WTC11 (cell line): Measurements from ENCODE around the gene FFAR2. TPM values are rescaled to one million over a fixed set of nuclear protein-coding genes. Genes with fewer than 3 reads are reported as not detected.

Source experiments
- ATAC-seq: fragments of 200-7000 bp; cut with Tn5 transposase; 2 replicates; pipeline ENCODE4 v1.10.0; 2021; ENCODE audit warnings: mild to moderate bottlenecking, moderate library complexity
- CTCF ChIA-PET: fragments of 300-600 bp; sonication (Branson Sonifier 250); formaldehyde crosslinking; loops from one replicate; lab custom pipeline; 2021; ENCODE audit warnings: antibody characterized with exemption; lab: Charles Lee
- POLR2A ChIA-PET: fragments of 350-600 bp; sonication (Branson Sonifier 250); formaldehyde crosslinking; loops from one replicate; lab custom pipeline; 2021; ENCODE audit warnings: antibody characterized with exemption; lab: Charles Lee
- DNase-seq: peaks from one replicate; pipeline ENCODE4 v3.0.0; 2021; ENCODE audit warnings: low spot score
- H3K27ac Mint-ChIP-seq: 2 replicates; pipeline ENCODE4 v1.8.0; 2021; ENCODE audit warnings: mixed read lengths
- H3K27me3 Mint-ChIP-seq: 2 replicates; pipeline ENCODE4 v1.8.0; 2021; ENCODE audit warnings: low read depth, mild to moderate bottlenecking, moderate library complexity, mixed read lengths
- H3K36me3 Mint-ChIP-seq: 2 replicates; pipeline ENCODE4 v1.8.0; 2021; ENCODE audit warnings: mixed read lengths
- H3K4me1 Mint-ChIP-seq: 2 replicates; pipeline ENCODE4 v1.8.0; 2022; ENCODE audit warnings: mixed read lengths
- H3K4me3 Mint-ChIP-seq: 2 replicates; pipeline ENCODE4 v1.8.0; 2021; ENCODE audit warnings: mild to moderate bottlenecking, moderate library complexity, mixed read lengths
- H3K9me3 Mint-ChIP-seq: 2 replicates; pipeline ENCODE4 v1.8.0; 2021; ENCODE audit warnings: mixed read lengths
- AFF4 ChIP-seq: sonication (generic); formaldehyde crosslinking; IDR thresholded peaks from 2 replicates; pipeline ENCODE4 v1.8.1; 2023; ENCODE audit warnings: mild to moderate bottlenecking, missing genetic modification reagents, borderline replicate concordance
- CBFB ChIP-seq: sonication (generic); formaldehyde crosslinking; IDR thresholded peaks from 2 replicates; pipeline ENCODE4 v1.8.1; 2022; ENCODE audit warnings: mild to moderate bottlenecking, low read depth, missing genetic modification reagents
- CDX4 ChIP-seq: fragments of 250-450 bp; sonication (Bioruptor Pico); IDR thresholded peaks from 2 replicates; pipeline ENCODE4 v1.9.0; 2021; ENCODE audit warnings: moderate library complexity, mild to moderate bottlenecking, inconsistent platforms, borderline replicate concordance
- E2F4 ChIP-seq: sonication (generic); formaldehyde crosslinking; IDR thresholded peaks from 2 replicates; pipeline ENCODE4 v1.8.1; 2022; ENCODE audit warnings: low read depth, mild to moderate bottlenecking, moderate library complexity, missing genetic modification reagents, borderline replicate concordance
- EMX1 ChIP-seq: fragments of 250-450 bp; sonication (Bioruptor Pico); IDR thresholded peaks from 2 replicates; pipeline ENCODE4 v1.8.0; 2021; ENCODE audit warnings: mild to moderate bottlenecking
- FOXJ3 ChIP-seq: sonication (generic); formaldehyde crosslinking; IDR thresholded peaks from 2 replicates; pipeline ENCODE4 v1.9.0; 2021; ENCODE audit warnings: missing genetic modification reagents, mild to moderate bottlenecking, borderline replicate concordance
- FOXK1 ChIP-seq: sonication (generic); formaldehyde crosslinking; IDR thresholded peaks from 2 replicates; pipeline ENCODE4 v1.8.0; 2022; ENCODE audit warnings: mild to moderate bottlenecking, moderate library complexity, missing genetic modification reagents
- FOXP1 ChIP-seq: sonication (generic); formaldehyde crosslinking; IDR thresholded peaks from 2 replicates; pipeline ENCODE4 v1.8.0; 2022; ENCODE audit warnings: missing genetic modification reagents, mild to moderate bottlenecking, moderate library complexity, borderline replicate concordance
- GABPB1 ChIP-seq: sonication (generic); formaldehyde crosslinking; IDR thresholded peaks from 2 replicates; pipeline ENCODE4 v1.8.1; 2023; ENCODE audit warnings: mild to moderate bottlenecking, missing genetic modification reagents
- IRF1 ChIP-seq: sonication (generic); formaldehyde crosslinking; IDR thresholded peaks from 2 replicates; pipeline ENCODE4 v1.8.0; 2023; ENCODE audit warnings: missing genetic modification reagents
- IRF2 ChIP-seq: sonication (generic); formaldehyde crosslinking; IDR thresholded peaks from 2 replicates; pipeline ENCODE4 v1.8.0; 2022; ENCODE audit warnings: low read depth, missing genetic modification reagents, borderline replicate concordance
- JAZF1 ChIP-seq: fragments of 250-450 bp; sonication (Bioruptor Pico); IDR thresholded peaks from 2 replicates; pipeline ENCODE4 v1.9.0; 2021; ENCODE audit warnings: moderate library complexity, mild to moderate bottlenecking, inconsistent platforms
- KAT7 ChIP-seq: sonication (generic); formaldehyde crosslinking; IDR thresholded peaks from 2 replicates; pipeline ENCODE4 v1.8.1; 2023; ENCODE audit warnings: missing genetic modification reagents, mild to moderate bottlenecking, borderline replicate concordance
- NFATC4 ChIP-seq: fragments of 250-450 bp; sonication (Bioruptor Pico); IDR thresholded peaks from 2 replicates; pipeline ENCODE4 v1.9.0; 2021; ENCODE audit warnings: mild to moderate bottlenecking
- NFE2L1 ChIP-seq: sonication (generic); formaldehyde crosslinking; IDR thresholded peaks from 2 replicates; pipeline ENCODE4 v1.8.1; 2023; ENCODE audit warnings: missing genetic modification reagents
- NFYB ChIP-seq: sonication (generic); formaldehyde crosslinking; conservative IDR thresholded peaks from 2 replicates; pipeline ENCODE4 v1.8.0; 2022; ENCODE audit warnings: low read depth, missing genetic modification reagents
- PRRX2 ChIP-seq: fragments of 250-450 bp; sonication (Bioruptor Pico); IDR thresholded peaks from 2 replicates; pipeline ENCODE4 v1.8.0; 2021; ENCODE audit warnings: mild to moderate bottlenecking
- SMAD3 ChIP-seq: sonication (generic); formaldehyde crosslinking; IDR thresholded peaks from 2 replicates; pipeline ENCODE4 v1.8.0; 2022; ENCODE audit warnings: missing genetic modification reagents, mild to moderate bottlenecking, borderline replicate concordance
- SOX15 ChIP-seq: fragments of 250-450 bp; sonication (Bioruptor Pico); IDR thresholded peaks from 2 replicates; pipeline ENCODE4 v1.9.0; 2021; ENCODE audit warnings: mild to moderate bottlenecking
- SP1 ChIP-seq: sonication (generic); formaldehyde crosslinking; conservative IDR thresholded peaks from 2 replicates; pipeline ENCODE4 v1.8.1; 2022; ENCODE audit warnings: missing genetic modification reagents
- STAT6 ChIP-seq: sonication (generic); formaldehyde crosslinking; conservative IDR thresholded peaks from 2 replicates; pipeline ENCODE4 v1.8.1; 2023; ENCODE audit warnings: mild to moderate bottlenecking, low read depth, missing genetic modification reagents, moderate library complexity
- USF1 ChIP-seq: sonication (generic); formaldehyde crosslinking; IDR thresholded peaks from 2 replicates; pipeline ENCODE4 v1.8.0; 2022; ENCODE audit warnings: mild to moderate bottlenecking, missing genetic modification reagents
- ZBTB21 ChIP-seq: sonication (generic); formaldehyde crosslinking; IDR thresholded peaks from 2 replicates; pipeline ENCODE4 v1.8.1; 2023; ENCODE audit warnings: mild to moderate bottlenecking, missing genetic modification reagents, borderline replicate concordance
- total RNA-seq: library from RNA; stranded (reverse); gene quantifications from 3 replicates; pipeline ENCODE4 v1.2.3, GENCODE V29; 2021
- TF ChIP-seq, protein P1 (sequence below): sonication (generic); formaldehyde crosslinking; IDR thresholded peaks from 2 replicates; pipeline ENCODE4 v1.8.1; 2023; ENCODE audit warnings: mild to moderate bottlenecking, missing genetic modification reagents

FFAR2 gene
- total RNA-seq, 1 experiment from 2014 or later, result not detected

DNA sequence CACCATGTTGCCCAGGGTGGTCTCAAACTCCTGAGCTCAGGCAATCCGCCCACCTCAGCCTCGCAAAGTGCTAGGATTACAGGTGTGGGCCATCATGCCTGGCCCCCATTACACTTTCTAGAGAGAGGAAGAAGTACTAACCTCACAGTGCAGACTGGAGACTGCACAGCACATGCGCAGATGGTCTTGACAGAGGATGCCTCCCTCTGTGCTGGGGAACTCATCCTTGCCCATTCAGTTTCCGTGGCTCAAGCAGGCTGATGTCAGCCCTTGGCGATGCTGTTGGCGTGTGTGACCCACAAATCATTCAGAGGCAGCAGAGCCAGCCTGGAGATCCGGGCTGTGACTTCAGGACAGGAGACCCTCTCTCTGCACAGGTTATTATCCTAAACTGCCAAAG is 14.6 kb upstream of the FFAR2 start:
- H3K4me1 Mint-ChIP-seq, result no peaks in the 10 kb centered on the region
- TF ChIP-seq ZBTB21 (CRISPR knock-in tag), result no peak
- TF ChIP-seq IRF1 (CRISPR knock-in tag), result no peak
- no peak for TF ChIP-seq E2F4
- TF ChIP-seq CBFB (CRISPR knock-in tag), result no peak
- no peak for TF ChIP-seq KAT7 (CRISPR knock-in tag)
- no peak for TF ChIP-seq FOXP1 (CRISPR knock-in tag)
- no peak for TF ChIP-seq STAT6 (CRISPR knock-in tag)
- TF ChIP-seq IRF2, result no peak
- TF ChIP-seq, all 79 proteins: peak for 0
- ATAC-seq (no peak), DNase-seq (no peak)
- ChIA-PET CTCF (no interaction called here), POLR2A (interaction anchor here (0.6 kb wide), 1 partner anchor 19 kb away, joined by 7 read pairs; no protein-coding TSS in a partner anchor)
- Mint-ChIP-seq H3K27me3 (peaks cover 10% of the 10 kb centered on the region), H3K27ac (no peak overlapping the region), H3K36me3 (no peaks in the 10 kb centered on the region), H3K9me3 (peaks cover 10% of the 10 kb centered on the region), H3K4me3 (no peak overlapping the region)

DNA sequence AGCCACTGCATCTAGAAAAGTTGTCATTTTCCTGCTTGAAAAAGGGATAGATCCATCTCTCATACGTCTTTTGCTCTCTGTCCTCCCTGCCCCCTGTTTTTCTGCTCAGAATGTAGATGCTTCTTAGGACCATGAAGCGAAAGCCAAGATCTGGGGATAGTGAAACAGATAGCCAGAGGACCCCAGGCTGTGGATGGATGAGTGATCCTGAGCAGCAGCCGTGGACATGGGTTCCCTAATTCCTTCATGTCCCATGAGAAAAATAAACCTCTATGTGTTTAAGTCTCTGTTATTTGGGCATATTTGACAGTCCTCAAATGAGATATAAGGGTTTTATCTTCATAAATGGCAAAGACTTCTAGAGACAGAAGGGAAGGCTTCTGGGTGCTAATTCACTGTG is 12.2 kb upstream of the FFAR2 start:
- Mint-ChIP-seq H3K27ac (no peak overlapping the region), H3K9me3 (peaks cover 7% of the 10 kb centered on the region), H3K4me3 (no peak overlapping the region), H3K36me3 (no peaks in the 10 kb centered on the region), H3K4me1 (no peaks in the 10 kb centered on the region), H3K27me3 (peaks cover 11% of the 10 kb centered on the region)
- DNase-seq (no peak), ATAC-seq (no peak)
- TF ChIP-seq EMX1 (CRISPR knock-in tag), result no peak
- no peak for TF ChIP-seq NFYB
- no peak for TF ChIP-seq KAT7 (CRISPR knock-in tag)
- TF ChIP-seq, protein P1, sequence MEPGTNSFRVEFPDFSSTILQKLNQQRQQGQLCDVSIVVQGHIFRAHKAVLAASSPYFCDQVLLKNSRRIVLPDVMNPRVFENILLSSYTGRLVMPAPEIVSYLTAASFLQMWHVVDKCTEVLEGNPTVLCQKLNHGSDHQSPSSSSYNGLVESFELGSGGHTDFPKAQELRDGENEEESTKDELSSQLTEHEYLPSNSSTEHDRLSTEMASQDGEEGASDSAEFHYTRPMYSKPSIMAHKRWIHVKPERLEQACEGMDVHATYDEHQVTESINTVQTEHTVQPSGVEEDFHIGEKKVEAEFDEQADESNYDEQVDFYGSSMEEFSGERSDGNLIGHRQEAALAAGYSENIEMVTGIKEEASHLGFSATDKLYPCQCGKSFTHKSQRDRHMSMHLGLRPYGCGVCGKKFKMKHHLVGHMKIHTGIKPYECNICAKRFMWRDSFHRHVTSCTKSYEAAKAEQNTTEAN (CRISPR knock-in tag), result no peak
- TF ChIP-seq USF1 (CRISPR knock-in tag), result no peak
- no peak for TF ChIP-seq SOX15 (CRISPR knock-in tag)
- no peak for TF ChIP-seq NFATC4 (CRISPR knock-in tag)
- TF ChIP-seq JAZF1, result no peak
- TF ChIP-seq CDX4 (CRISPR knock-in tag), result no peak
- no peak for TF ChIP-seq FOXJ3 (CRISPR knock-in tag)
- no peak for TF ChIP-seq CBFB (CRISPR knock-in tag)
- TF ChIP-seq IRF1 (CRISPR knock-in tag), result no peak
- TF ChIP-seq SP1 (CRISPR knock-in tag), result no peak
- TF ChIP-seq AFF4 (CRISPR knock-in tag), result no peak
- no peak for TF ChIP-seq GABPB1 (CRISPR knock-in tag)
- no peak for TF ChIP-seq SMAD3 (CRISPR knock-in tag)
- TF ChIP-seq FOXK1, result no peak
- TF ChIP-seq PRRX2 (CRISPR knock-in tag), result no peak
- TF ChIP-seq NFE2L1 (CRISPR knock-in tag), result no peak
- CTCF ChIA-PET, result no interaction called here
- POLR2A ChIA-PET, result no interaction called here
